OCI-LY3 (cell line): ENCODE data around the gene DHFR.

Experiments used
- CTCF ChIP-seq: fragments of 200-600, 300-600 bp; sonication (generic); IDR thresholded peaks from 2 replicates; pipeline ENCODE4 v1.5.1; 2014; ENCODE audit warnings: antibody characterized with exemption, low read length, low read depth
- EZH2phosphoT487 ChIP-seq: fragments of 200-600 bp; shearing (Covaris generic); IDR thresholded peaks from 2 replicates; pipeline ENCODE4 v1.6.1; 2018; ENCODE audit warnings: antibody characterized with exemption, mixed run types, low read depth

DNA sequence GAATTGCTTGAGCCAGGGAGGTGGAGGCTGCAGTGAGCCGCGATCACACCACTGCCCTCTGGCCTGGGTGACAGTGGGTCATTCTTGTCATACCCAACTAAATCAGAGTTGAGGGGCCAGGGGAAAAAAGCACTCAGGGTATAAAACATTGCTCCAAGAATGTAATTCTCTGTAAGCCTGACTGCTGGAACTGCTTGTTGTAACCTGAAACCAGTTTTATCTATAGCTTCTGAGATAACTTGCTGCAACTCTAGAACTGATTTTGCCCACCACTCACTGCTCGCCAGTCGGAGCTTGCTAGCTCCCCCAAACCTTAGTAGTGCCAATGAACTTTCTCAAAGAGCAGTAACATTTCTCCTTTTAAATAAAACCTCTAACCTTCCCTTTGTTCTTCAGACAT lies 9.9 kb downstream of the DHFR start:
- TF ChIP-seq CTCF (no peak), EZH2phosphoT487 (no peak)
